PFSK-1 (cell line): ENCODE data around the gene ARHGAP42.

Experiments used
- POLR2AphosphoS5 ChIP-seq: IDR thresholded peaks from 2 replicates; pipeline ENCODE4 v1.6.1; 2012; ENCODE audit warnings: low read depth, mild to moderate bottlenecking, control low read depth, low read length, moderate library complexity
- REST ChIP-seq, 2 experiments: IDR thresholded peaks; 2 replicates each; pipeline versions ENCODE4 v1.6.1 to v1.8.0; 2011 to 2012; ENCODE audit warnings: low read depth in 2 of 2, low read length in 2 of 2, control low read depth in 1 of 2, inconsistent platforms in 1 of 2, mild to moderate bottlenecking in 1 of 2, moderate library complexity in 1 of 2; ENCODE audit not compliant: insufficient read depth in 1 of 2
- SIN3A ChIP-seq: IDR thresholded peaks from 2 replicates; pipeline ENCODE4 v1.6.1; 2012; ENCODE audit warnings: mild to moderate bottlenecking, low read length, moderate library complexity, borderline replicate concordance; ENCODE audit not compliant: insufficient read depth
- TAF1 ChIP-seq: IDR thresholded peaks from 2 replicates; pipeline ENCODE4 v1.6.1; 2012; ENCODE audit warnings: low read length, control low read depth, borderline replicate concordance; ENCODE audit not compliant: insufficient read depth

- TF ChIP-seq REST (IDR thresholded peaks at IDR 0.05; ENCODE audit: insufficient read depth in 1 of 2, low read depth in 2 of 2, low read length in 2 of 2) (no peak), SIN3A (no peak), POLR2AphosphoS5 (no peak), TAF1 (no peak)
Measured at GRCh38 chr11:100667449-100667848, 19.6 kb upstream of the ARHGAP42 start.
